GM12873 (cell line): ENCODE measurements around the gene NYAP1.

Source experiments
- CTCF ChIP-seq: IDR thresholded peaks from 2 replicates; pipeline ENCODE4 v1.5.1; 2012; ENCODE audit warnings: low read depth, mild to moderate bottlenecking, moderate library complexity, low read length, control low read depth; ENCODE audit not compliant: insufficient read depth; ENCODE audit errors: missing control alignments

Gene NYAP1

DNA sequence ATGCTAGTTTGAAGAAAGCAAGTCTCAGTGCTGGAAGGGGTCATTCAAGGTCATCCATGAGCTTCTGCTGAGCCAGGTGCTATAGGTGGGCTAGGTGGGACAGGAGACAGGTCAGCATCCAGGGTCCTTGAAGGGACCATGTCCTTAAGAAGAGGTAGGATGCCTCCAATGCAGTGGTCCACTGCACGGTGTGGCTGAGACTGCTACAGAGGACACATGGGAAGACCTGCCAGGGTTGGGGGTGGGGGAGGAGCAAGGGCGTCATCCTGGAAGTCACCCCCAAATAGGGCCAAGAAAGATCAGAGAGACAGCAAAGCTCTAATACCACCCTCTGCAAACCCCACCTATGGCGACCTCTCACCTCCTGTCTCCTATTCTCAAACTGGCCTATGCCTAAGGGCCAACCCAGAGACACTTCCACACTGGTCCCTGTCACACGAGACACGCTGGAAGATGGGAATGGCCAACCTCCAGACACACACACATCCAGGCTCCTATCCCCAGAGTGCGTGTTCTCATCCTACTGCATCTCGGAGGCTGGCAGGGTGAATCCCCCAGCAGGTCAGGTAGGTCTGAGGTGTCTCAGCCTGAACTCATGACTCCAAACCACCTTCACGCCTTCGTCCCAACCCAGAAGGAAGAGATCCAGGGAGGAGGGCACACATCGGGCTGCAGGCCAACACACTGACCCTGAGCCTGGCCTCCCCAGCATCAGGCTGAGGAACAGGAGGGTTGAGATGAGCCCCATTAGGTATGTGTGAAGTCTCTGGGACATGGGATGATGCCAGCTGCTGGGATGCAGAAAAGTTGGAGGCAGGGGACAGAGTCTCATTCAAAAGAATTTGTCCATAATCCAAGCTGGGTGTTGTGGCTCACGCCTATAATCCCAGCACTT, 41.8 kb upstream of the NYAP1 start:
- no peak for TF ChIP-seq CTCF

GRCh38 chr7:100443096-100443840, 40.5 kb upstream of the NYAP1 start:
- TF ChIP-seq CTCF: no peak

DNA sequence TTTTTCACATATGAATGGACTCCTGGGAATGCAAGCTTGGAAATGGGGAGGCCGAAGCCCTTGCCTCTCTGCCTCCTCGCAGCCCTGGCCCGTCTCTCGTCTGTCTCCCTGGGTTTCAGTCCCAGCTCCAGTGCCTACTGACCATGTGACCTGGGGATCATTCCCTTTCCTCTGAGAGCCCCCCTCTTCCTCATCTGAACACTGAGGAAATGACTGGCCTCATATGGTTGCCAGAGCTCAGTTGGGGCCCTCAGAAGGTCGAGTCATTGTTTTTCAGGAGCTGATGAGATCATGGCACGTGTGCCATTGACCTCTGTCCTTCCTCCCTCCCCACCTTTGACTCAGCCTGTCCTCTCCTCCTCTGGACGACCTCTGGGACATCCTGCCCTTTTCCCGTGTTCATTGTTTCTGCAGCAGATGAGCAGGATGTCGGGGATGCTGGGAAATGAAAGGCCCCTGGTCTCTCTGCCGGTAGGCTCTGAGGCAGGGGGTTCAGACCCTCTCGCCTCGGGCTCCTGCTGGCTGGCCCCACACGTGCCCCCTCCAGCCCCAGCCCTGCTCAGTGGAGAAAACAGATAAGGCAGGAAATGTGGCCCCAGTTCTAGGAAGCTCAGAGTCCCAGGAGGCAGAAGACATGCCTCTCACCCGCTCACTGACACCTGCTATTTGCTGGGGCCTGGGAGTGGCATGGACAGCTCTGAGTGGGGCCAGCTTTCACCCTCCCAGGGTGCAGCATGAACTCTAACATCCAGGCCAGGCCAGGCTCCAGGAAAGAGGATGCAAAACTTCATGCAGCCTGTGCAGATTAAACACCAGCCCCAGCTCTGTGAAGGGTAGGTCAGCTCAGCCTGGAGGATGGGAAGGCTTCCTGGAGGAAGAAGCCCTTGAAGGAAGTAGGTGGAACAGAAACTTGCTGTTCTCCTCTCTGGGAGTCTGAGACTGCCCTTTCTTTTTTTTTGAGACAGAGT, 39.1 kb upstream of the NYAP1 start:
- no peak for TF ChIP-seq CTCF

- TF ChIP-seq CTCF: no peak
Observed at GRCh38 chr7:100446040-100446439, 37.7 kb upstream of the NYAP1 start.

DNA sequence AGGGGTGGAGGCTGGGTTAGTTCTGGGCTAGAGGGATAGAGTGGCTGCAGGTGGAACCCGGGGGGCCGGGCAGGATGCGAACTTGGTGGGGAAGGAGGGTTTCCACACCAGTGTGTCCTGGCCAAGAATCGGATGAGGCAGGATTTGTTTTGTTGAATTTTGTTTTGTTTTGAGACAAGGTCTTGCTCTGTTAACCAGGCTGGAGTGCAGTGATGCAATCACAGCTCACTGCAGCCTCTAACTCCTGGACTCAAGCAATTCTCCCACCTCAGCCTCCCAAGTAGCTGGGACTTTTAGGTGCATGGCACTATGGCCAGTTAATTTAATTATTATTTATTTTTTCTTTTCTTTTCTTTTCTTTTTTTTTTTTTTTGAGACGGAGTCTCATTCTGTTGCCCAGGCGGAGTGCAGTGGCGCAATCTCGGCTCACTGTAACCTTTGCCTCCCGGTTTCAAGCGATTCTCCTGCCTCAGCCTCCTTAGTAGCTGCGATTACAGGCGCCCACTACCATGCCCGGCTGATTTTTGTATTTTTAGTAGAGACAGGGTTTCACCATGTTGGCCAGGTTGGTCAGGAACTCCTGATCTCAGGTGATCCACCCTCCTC, 34.4 kb upstream of the NYAP1 start:
- TF ChIP-seq CTCF: no peak

DNA sequence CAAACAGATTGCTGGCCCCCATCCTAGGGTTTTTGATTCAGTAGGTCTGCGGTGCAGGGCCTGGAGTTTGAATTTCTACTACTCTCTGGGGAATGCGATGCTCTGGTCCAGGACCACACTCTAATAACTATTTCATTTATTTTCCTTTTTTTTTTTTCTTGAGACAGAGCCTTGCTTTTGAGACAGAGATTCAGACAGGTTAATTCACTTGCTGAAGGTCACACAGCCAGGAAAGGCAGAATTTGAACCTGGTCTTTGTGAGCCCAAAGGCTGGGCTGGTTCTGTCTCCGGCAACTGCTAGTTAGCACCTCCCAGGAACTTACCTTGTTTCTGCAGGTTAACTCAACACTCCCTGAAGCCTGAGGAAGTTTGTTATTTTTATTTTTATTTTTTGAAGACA, 31.2 kb upstream of the NYAP1 start:
- TF ChIP-seq CTCF: no peak
